ENCODE data around the gene IL17RC.

DNA sequence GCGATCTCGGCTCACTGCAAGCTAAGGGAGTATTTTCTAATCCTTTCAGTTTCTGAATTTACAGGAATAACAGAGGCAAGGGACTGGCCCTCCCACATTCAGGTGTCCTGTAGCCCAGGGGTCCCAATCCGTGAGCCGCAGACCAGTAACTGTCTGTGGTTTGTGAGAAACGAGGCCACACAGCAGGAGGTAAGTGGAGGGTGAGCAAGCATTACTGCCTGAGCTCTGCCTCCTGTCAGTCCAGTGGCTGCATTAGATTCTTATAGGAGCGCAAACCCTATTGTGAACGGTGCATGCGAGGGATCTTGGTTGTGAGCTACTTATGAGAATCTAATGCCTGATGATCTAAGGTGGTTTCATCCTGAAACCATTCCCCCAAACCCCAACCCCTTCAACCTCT is 5.0 kb upstream of the IL17RC start:
- TF ChIP-seq, protein P1, sequence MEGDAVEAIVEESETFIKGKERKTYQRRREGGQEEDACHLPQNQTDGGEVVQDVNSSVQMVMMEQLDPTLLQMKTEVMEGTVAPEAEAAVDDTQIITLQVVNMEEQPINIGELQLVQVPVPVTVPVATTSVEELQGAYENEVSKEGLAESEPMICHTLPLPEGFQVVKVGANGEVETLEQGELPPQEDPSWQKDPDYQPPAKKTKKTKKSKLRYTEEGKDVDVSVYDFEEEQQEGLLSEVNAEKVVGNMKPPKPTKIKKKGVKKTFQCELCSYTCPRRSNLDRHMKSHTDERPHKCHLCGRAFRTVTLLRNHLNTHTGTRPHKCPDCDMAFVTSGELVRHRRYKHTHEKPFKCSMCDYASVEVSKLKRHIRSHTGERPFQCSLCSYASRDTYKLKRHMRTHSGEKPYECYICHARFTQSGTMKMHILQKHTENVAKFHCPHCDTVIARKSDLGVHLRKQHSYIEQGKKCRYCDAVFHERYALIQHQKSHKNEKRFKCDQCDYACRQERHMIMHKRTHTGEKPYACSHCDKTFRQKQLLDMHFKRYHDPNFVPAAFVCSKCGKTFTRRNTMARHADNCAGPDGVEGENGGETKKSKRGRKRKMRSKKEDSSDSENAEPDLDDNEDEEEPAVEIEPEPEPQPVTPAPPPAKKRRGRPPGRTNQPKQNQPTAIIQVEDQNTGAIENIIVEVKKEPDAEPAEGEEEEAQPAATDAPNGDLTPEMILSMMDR (IDR thresholded peaks at IDR 0.05): no peak
- no peak for TF ChIP-seq POLR2A (IDR thresholded peaks at IDR 0.05)
- no peak for TF ChIP-seq EP300 (IDR thresholded peaks at IDR 0.05; ENCODE audit: low read depth)

Measured in transverse colon (tissue), 3 donors.